ENCODE data around the gene FER. TPM values are rescaled to one million over a fixed set of nuclear protein-coding genes. Genes with fewer than 3 reads are reported as not detected.

The FER gene
- total RNA-seq, 1 experiment from 2014 or later, result 18.0 TPM

DNA sequence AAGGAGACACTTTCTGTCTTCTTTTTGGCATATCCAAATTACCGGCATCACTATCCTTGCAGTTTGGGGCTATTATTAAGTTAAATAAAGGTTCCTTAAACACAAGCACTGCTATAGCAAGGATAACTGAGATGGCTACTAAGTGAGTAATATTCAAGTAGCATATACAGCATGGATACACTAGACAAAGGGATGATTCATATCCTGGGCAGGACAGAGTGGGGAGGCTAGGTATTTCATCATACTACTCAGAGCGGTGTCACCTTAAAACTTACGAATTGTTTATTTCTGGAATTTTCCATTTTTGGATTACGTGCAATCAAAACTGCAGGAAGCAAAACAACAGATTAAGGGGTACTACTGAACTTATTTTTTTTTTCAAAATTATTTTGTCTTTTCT lies 54.1 kb downstream of the FER start:
- Histone ChIP-seq H3K79me1 (ENCODE audit: insufficient read depth, low read depth, low read length, poor library complexity, severe bottlenecking) (no peaks in the 10 kb centered on the region), H3K27ac (ENCODE audit: insufficient read length, low read depth, low read length) (no peak overlapping the region), H3K56ac (ENCODE audit: insufficient read length, low read depth, low read length) (no peak overlapping the region), H2AFZ (ENCODE audit: low read length) (no peak overlapping the region), H3K23ac (ENCODE audit: insufficient read length, low read depth, low read length) (no peak overlapping the region), H3K4me1 (ENCODE audit: insufficient read depth, low read length) (no peaks in the 10 kb centered on the region), H4K8ac (replicated peaks; ENCODE audit: insufficient read length, low read depth, low read length) (no peak overlapping the region), H2BK20ac (ENCODE audit: low read depth, low read length, poor library complexity, severe bottlenecking) (no peak overlapping the region), H2BK15ac (ENCODE audit: low read depth, low read length) (no peak overlapping the region), H2BK12ac (ENCODE audit: insufficient read length, low read depth, low read length) (no peak overlapping the region), H3K9me3 (ENCODE audit: control insufficient read depth, low read depth, low read length) (no peaks in the 10 kb centered on the region), H3K4ac (ENCODE audit: low read depth, low read length) (no peak overlapping the region), H2AK5ac (ENCODE audit: insufficient read length, low read length) (no peak overlapping the region), H3K9ac (ENCODE audit: extremely low read depth, insufficient read length, low read length) (no peak overlapping the region), H2BK120ac (ENCODE audit: low read depth, low read length, poor library complexity, severe bottlenecking) (no peak overlapping the region), H4K20me1 (ENCODE audit: control insufficient read depth, insufficient read depth, insufficient read length) (no peaks in the 10 kb centered on the region), H2BK5ac (ENCODE audit: insufficient read length, low read length) (no peak overlapping the region), H3K18ac (ENCODE audit: insufficient read length, low read depth, low read length) (no peak overlapping the region), H3K4me2 (ENCODE audit: insufficient read depth, insufficient read length, low read length) (no peak overlapping the region), H4K5ac (ENCODE audit: insufficient read length, low read depth, low read length) (no peak overlapping the region), H3K27me3 (ENCODE audit: insufficient read depth, low read length) (no peaks in the 10 kb centered on the region), H3K79me2 (ENCODE audit: insufficient read depth, low read length) (no peaks in the 10 kb centered on the region), H3K14ac (ENCODE audit: insufficient read depth, low read length) (no peak overlapping the region), H3T11ph (ENCODE audit: low read length) (no peak overlapping the region), H3K23me2 (ENCODE audit: insufficient read length, low read depth, low read length, poor library complexity, severe bottlenecking) (no peaks in the 10 kb centered on the region), H4K91ac (ENCODE audit: insufficient read length, low read depth, low read length) (no peak overlapping the region)
- no peak overlapping the region; a peak in 1 of 7 replicates for H3K27ac Mint-ChIP-seq
- H3K27me3 Mint-ChIP-seq (ENCODE audit: low read depth), result no peaks in the 10 kb centered on the region
- peaks cover 0 to 5% of the 10 kb centered on the region in 2 experiments; a peak in 2 of 4 replicates for H3K4me1 Mint-ChIP-seq
- DNase-seq, result no peak
- no CpG with 5 or more reads among the region's 4 CpGs for WGBS (ENCODE audit: extremely low coverage, insufficient read length, low lambda C conversion rate)
- H3K4me3 Mint-ChIP-seq, result no peak overlapping the region
- H3K9me3 Mint-ChIP-seq, result peaks cover 27 to 33% of the 10 kb centered on the region in 2 experiments
- H3K36me3 Mint-ChIP-seq (ENCODE audit: insufficient read depth in 1 of 3, low read depth in 3 of 3), result peaks cover 34 to 52% (median 51%) of the 10 kb centered on the region in 3 experiments
- TF ChIP-seq, protein P1, sequence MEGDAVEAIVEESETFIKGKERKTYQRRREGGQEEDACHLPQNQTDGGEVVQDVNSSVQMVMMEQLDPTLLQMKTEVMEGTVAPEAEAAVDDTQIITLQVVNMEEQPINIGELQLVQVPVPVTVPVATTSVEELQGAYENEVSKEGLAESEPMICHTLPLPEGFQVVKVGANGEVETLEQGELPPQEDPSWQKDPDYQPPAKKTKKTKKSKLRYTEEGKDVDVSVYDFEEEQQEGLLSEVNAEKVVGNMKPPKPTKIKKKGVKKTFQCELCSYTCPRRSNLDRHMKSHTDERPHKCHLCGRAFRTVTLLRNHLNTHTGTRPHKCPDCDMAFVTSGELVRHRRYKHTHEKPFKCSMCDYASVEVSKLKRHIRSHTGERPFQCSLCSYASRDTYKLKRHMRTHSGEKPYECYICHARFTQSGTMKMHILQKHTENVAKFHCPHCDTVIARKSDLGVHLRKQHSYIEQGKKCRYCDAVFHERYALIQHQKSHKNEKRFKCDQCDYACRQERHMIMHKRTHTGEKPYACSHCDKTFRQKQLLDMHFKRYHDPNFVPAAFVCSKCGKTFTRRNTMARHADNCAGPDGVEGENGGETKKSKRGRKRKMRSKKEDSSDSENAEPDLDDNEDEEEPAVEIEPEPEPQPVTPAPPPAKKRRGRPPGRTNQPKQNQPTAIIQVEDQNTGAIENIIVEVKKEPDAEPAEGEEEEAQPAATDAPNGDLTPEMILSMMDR (conservative IDR thresholded peaks at IDR 0.05), result no peak
